ENCODE measurements around the gene ULBP2.

The ULBP2 gene

DNA sequence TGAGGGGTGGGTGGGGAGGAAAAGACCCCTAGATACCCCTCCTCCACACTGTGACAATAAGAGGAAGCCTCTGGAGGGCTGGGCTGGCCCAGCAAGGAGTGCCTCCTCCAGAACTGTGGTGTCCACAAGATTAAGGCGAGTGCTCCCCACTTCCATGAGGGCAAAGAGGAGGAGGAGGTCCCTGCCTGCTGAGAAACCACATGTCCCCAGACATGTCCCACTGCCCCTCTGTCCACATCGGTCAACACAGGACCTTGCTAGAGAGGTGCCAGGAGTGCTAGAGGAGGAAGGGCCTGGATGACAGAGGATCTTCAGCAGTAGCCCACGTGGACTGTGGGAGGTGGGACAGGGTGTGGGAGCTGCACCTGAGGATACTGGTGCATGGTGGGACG lies 22.0 kb upstream of the ULBP2 start:
- TF ChIP-seq, protein P1, sequence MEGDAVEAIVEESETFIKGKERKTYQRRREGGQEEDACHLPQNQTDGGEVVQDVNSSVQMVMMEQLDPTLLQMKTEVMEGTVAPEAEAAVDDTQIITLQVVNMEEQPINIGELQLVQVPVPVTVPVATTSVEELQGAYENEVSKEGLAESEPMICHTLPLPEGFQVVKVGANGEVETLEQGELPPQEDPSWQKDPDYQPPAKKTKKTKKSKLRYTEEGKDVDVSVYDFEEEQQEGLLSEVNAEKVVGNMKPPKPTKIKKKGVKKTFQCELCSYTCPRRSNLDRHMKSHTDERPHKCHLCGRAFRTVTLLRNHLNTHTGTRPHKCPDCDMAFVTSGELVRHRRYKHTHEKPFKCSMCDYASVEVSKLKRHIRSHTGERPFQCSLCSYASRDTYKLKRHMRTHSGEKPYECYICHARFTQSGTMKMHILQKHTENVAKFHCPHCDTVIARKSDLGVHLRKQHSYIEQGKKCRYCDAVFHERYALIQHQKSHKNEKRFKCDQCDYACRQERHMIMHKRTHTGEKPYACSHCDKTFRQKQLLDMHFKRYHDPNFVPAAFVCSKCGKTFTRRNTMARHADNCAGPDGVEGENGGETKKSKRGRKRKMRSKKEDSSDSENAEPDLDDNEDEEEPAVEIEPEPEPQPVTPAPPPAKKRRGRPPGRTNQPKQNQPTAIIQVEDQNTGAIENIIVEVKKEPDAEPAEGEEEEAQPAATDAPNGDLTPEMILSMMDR (IDR thresholded peaks at IDR 0.05; ENCODE audit: low read depth, low read length) = no peak
- H3K4me3 ChIP-seq (ENCODE audit: low read depth, low read length) = no peak overlapping the region

DNA sequence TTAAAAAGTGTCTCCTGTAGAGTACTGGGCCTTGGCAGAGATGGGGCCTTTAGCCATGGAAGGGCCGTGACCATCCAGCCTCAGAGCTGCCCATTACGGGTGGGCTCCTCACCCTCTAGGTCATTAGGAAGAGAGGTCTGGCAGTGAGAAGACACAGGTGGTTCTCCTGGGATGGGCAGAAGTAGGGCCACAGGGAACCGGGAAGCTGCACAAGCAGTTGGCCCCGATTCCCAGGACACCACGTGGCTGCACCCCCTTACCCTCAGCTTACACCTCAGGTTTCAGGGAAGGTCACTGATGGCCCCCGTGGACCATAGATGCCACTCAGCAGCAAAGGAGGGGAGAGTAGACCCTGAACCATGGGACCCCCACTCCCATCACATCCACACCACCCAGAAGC lies 20.5 kb upstream of the ULBP2 start:
- TF ChIP-seq, protein P1 (IDR thresholded peaks at IDR 0.05; ENCODE audit: low read depth, low read length) = no peak
- H3K4me3 ChIP-seq (ENCODE audit: low read depth, low read length) = no peak overlapping the region

DNA sequence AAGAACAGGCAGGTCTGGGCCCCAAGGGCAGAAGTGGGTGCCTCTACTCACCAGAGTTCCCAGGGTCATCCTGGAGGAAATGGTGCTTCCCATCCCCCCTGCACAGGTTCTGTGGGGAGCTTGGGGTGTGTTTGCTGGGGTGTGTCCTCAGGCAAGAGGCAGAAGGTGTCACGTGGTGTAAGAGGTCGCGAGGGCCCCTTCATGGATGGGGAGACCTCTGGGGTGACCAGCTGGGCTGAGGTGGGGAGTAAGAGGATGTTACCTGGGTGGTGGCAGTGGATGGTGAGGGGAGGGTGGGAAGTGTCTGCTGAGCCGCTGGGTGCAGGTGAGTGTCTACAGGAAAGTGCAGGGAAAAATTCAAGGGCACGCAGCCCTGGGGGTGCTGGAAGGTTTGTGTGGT lies 19.7 kb upstream of the ULBP2 start:
- H3K4me3 ChIP-seq (ENCODE audit: low read depth, low read length) = peak overlapping the region; percentile 71; the same call in 1 of the 2 replicates

- TF ChIP-seq, protein P1 (IDR thresholded peaks at IDR 0.05; ENCODE audit: low read depth, low read length) = no peak
- peak within 1 kb of the TSS; percentile 71 for H3K4me3 ChIP-seq (ENCODE audit: low read depth, low read length)
Observed at GRCh38 chr6:149922642-149923326, 19.0 kb upstream of the ULBP2 start, which contains the start of gene RAET1G. Gene RAET1G (minus strand): TSS chr6:149923121. CDS start chr6:149923010, 111 bp downstream.

GRCh38 chr6:149923327-149923986 lies 18.4 kb upstream of the ULBP2 start:
- H3K4me3 ChIP-seq (ENCODE audit: low read depth, low read length) = peak overlapping the region; percentile 71

GRCh38 chr6:149924206-149924932 lies 17.4 kb upstream of the ULBP2 start:
- no peak overlapping the region for H3K4me3 ChIP-seq (ENCODE audit: low read depth, low read length)
- TF ChIP-seq, protein P1 (IDR thresholded peaks at IDR 0.05; ENCODE audit: low read depth, low read length) = no peak

More at GRCh38 chr6:149923327-149923986, 18.4 kb upstream of the ULBP2 start:
- TF ChIP-seq, protein P1 (IDR thresholded peaks at IDR 0.05; ENCODE audit: low read depth, low read length) = no peak

GRCh38 chr6:149924933-149925252 lies 16.9 kb upstream of the ULBP2 start:
- no peak overlapping the region for H3K4me3 ChIP-seq (ENCODE audit: low read depth, low read length)
- TF ChIP-seq, protein P1 (IDR thresholded peaks at IDR 0.05; ENCODE audit: low read depth, low read length) = no peak

All from WI38 (cell line).